Right ventricle myocardium superior (tissue), 1 donor: Measurements from ENCODE around the gene RNF222. TPM values are rescaled to one million over a fixed set of nuclear protein-coding genes. Genes with fewer than 3 reads are reported as not detected.
"Not testable (repeated sequence)": the region's sequence is repeated elsewhere in the genome, so short reads cannot be mapped to it uniquely, and the experiment has no call there.

Experiments
- ATAC-seq: fragments of 200-7000 bp; cut with Tn5 transposase; one replicate; pipeline ENCODE4 v1.9.1; 2020; ENCODE audit warnings: mild to moderate bottlenecking; ENCODE audit not compliant: poor library complexity
- DNase-seq: peaks from one replicate; pipeline ENCODE4 v3.0.0-alpha.2; 2020
- intact Hi-C: fragments of 100-400 bp; cut with DNase I; formaldehyde crosslinking; loops from one replicate; pipeline ENCODE4 v1.11.2; 2022
- total RNA-seq: library from RNA; stranded (reverse); fragmentation: NEBNext Ultra II Directional; extraction: Animal tissue kit (Norgen Biotek cat#: 25700); gene quantifications from one replicate; pipeline ENCODE4 v1.2.1, GENCODE V29; 2021
- donor health status: DM: no; HTN: yes; CAD: no; lungs with severe emphysema.

RNF222 gene
- total RNA-seq, 1 donor from 2014 or later: not detected

- ATAC-seq (no peak), DNase-seq (no peak)
- intact Hi-C loops: no loop called here
These were observed 9.5 kb downstream of the RNF222 start for GRCh38 chr17:8387914-8388651.

- ATAC-seq: no peak
- intact Hi-C loops: no loop called here
- DNase-seq: no peak
These were observed 10.8 kb downstream of the RNF222 start for GRCh38 chr17:8386841-8387240.

- intact Hi-C loops: no loop called here
- ATAC-seq (no peak), DNase-seq (no peak)
These were observed 12.7 kb downstream of the RNF222 start for GRCh38 chr17:8384801-8385378.

GRCh38 chr17:8383143-8383822, 14.3 kb downstream of the RNF222 start, which contains the start of gene RPL26:
RPL26 (minus strand) TSS chr17:8383193; CDS start chr17:8382310, 883 bp downstream.
- ATAC-seq: peak; percentile 94
- intact Hi-C loops: no loop called here
- DNase-seq: peak; percentile 97

GRCh38 chr17:8382880-8383142, 14.8 kb downstream of the RNF222 start:
- intact Hi-C loops: no loop called here
- ATAC-seq: peak; percentile 3
- DNase-seq: no peak

- ATAC-seq: no peak
- intact Hi-C loops: no loop called here
- no peak for DNase-seq
These were observed 15.4 kb downstream of the RNF222 start for GRCh38 chr17:8382052-8382879.

- DNase-seq (no peak), ATAC-seq (no peak)
- intact Hi-C loops: no loop called here
These were observed 17.6 kb downstream of the RNF222 start for GRCh38 chr17:8380049-8380448.

- DNase-seq, ATAC-seq, intact Hi-C loops: not testable (repeated sequence)
These were observed 19.5 kb downstream of the RNF222 start for GRCh38 chr17:8378117-8378516.

- intact Hi-C loops: no loop called here
- no peak for ATAC-seq
- DNase-seq: no peak
These were observed 20.2 kb downstream of the RNF222 start for GRCh38 chr17:8377422-8377821.

- peak; percentile 94 for DNase-seq
- intact Hi-C loops: no loop called here
- peak; percentile 99 for ATAC-seq
These were observed 21.2 kb downstream of the RNF222 start, which contains the start of gene KRABD2 for GRCh38 chr17:8376271-8377067. KRABD2 (minus strand) TSS chr17:8376704.

GRCh38 chr17:8375738-8376259, 21.8 kb downstream of the RNF222 start:
- ATAC-seq (peak; percentile 14), DNase-seq (no peak)
- intact Hi-C loops: no loop called here

- DNase-seq, intact Hi-C loops, ATAC-seq: not testable (repeated sequence)
These were observed 23.8 kb downstream of the RNF222 start for GRCh38 chr17:8373856-8374255.

GRCh38 chr17:8372422-8372821, 25.2 kb downstream of the RNF222 start:
- ATAC-seq: no peak
- DNase-seq: no peak
- intact Hi-C loops: no loop called here

- no peak for DNase-seq
- intact Hi-C loops: no loop called here
- no peak for ATAC-seq
These were observed 25.8 kb downstream of the RNF222 start for GRCh38 chr17:8371786-8372185.

- intact Hi-C loops: no loop called here
- no peak for ATAC-seq
These were observed 27.7 kb downstream of the RNF222 start for GRCh38 chr17:8369944-8370343.

GRCh38 chr17:8368193-8368592, 29.4 kb downstream of the RNF222 start:
- intact Hi-C loops: no loop called here
- DNase-seq: no peak
- ATAC-seq: no peak

More at GRCh38 chr17:8369944-8370343, 27.7 kb downstream of the RNF222 start:
- DNase-seq: no peak

- ATAC-seq: peak; percentile 49
- intact Hi-C loops: no loop called here
These were observed 31.4 kb downstream of the RNF222 start for GRCh38 chr17:8366231-8366630.

GRCh38 chr17:8365143-8365542, 32.5 kb downstream of the RNF222 start:
- ATAC-seq (peak; percentile 40), DNase-seq (no peak)
- intact Hi-C loops: no loop called here

More at GRCh38 chr17:8366231-8366630, 31.4 kb downstream of the RNF222 start:
- no peak for DNase-seq
